SH-SY5Y (cell line): ENCODE measurements around the gene CNTN6.

Source experiments
- GATA2 ChIP-seq: IDR thresholded peaks from 2 replicates; pipeline ENCODE4 v1.6.1; 2011; ENCODE audit warnings: mild to moderate bottlenecking, low read depth, low read length
- GATA3 ChIP-seq: IDR thresholded peaks from 2 replicates; pipeline ENCODE4 v1.6.1; 2011; ENCODE audit warnings: low read depth, mild to moderate bottlenecking, low read length, moderate library complexity

CNTN6 gene

DNA sequence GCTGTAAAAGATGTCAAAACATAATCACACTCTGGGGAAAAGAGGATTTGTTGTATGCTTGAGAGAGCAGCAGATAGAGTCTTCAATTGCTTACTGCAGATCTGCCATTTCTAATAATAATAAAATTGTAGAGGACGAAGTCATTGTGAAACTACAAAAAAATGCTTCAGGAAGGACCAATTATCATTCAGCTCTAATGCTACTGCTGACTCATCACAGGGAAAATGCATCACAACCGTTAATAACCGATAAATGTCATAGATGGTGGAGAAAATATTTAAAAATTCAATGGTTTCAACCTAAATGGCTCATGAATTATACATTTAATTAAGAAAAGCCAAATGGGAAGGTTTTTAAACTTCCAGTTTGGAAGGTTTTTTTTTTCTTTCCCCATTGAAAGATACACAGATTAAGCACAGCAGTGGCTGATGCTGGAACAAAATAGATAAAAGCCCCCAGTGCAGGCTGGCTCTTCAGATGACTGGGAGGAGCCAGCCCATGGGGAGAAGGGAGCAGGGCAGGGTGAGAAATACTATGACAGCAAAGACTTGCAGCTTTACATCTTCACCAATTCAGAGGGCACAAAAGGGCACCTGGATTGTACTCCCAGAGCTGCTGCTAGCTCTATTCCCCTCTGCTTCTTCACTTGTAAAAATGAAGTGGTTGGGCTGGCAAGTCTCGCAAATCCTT, 196.1 kb downstream of the CNTN6 start:
- TF ChIP-seq GATA2 (no peak), GATA3 (no peak)

GRCh38 chr3:1292571-1293071, 199.8 kb downstream of the CNTN6 start:
- TF ChIP-seq GATA2 (no peak), GATA3 (no peak)

GRCh38 chr3:1294586-1294985, 201.8 kb downstream of the CNTN6 start:
- TF ChIP-seq GATA2 = no peak

DNA sequence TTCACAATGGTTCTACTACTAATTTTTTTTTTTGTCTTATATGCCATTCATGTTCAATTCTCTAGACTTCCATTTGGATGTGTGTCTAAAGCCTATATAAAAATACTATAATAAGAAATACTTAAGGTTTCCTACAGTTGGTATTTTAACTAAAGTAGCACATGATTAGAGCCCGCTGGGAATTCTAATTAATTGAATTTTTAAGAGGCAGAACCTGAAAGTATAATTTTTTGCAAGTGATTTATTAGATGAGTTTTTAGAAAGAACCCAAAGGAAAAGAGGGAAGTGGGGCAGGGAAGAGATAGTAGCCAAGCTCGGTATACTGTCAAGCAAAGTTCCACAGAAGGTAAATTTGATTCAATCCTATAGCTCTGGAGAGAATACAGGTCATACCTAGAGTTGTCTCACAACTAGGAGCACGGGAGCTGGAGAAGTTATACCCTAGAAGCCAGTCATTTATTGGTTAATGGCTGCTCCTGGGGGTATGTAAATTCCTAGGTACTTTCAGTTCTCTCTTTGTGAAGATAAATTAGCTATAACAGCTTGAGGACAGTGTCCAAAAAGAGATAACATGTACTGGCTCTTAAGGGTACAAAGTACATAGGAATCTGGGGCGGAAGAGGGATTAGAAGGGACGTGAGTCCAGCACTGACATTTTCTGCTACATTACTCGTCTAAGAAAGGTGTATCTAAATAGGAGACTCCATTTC, 225.6 kb downstream of the CNTN6 start:
- TF ChIP-seq GATA2 = no peak
- TF ChIP-seq GATA3 = no peak

DNA sequence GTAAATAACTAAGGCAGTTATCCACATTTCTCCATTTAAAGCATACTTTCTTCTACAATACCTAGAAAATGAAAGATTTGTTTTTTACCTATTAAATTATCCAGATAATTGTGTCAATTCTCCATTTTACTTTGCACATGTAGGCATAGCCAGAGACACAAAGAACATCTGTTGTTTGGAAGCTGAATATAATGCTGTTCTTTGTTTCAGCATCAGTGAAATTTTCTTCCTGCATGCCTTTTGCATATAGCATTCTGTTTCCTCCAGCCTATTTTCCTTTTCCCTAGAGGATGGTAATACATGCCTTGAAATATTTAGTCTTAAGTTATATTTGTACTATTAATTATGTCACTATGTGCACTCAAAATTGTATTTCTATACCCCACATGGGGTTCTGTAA, 233.7 kb downstream of the CNTN6 start:
- no peak for TF ChIP-seq GATA2
- no peak for TF ChIP-seq GATA3

- TF ChIP-seq GATA3 = no peak
- no peak for TF ChIP-seq GATA2
Measured at GRCh38 chr3:1330107-1330506, 237.3 kb downstream of the CNTN6 start.

DNA sequence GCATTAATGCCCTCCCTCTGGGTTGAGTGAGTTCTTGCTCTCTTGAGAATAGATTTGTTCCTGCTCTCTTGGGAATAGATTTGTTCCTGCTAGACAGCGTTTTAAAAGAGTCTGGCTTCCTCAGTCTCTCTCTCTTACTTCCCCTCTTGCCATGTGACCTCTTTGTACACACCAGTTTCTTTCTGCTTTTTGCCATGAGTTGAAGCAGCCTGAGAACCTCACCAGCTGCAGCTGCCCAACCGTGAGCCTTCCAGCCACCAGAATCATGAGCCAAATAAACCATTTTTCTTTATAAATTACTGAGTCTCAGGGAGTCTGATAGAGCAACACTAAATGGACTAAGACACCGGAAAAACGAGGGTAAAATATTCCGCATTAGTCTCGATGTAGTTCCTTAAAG, 253.6 kb downstream of the CNTN6 start:
- TF ChIP-seq GATA3 (no peak), GATA2 (no peak)

DNA sequence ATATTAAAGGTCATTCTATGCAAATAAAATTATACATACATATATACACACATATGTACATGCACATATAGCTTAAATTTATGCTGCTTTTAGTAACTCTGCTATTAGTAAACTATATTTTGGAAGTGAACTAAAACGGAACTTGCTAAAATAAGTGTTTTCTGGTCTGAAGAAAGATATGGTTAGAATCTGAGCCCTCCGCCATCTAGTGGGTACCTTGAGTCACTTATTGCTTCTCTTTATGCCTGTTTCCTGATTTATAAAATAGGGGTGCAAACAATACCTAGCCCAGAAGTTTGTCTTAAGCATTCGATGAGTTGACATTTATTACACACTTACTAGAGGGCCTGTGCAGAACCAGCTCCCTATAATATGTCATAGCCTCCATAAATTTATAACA, 255.7 kb downstream of the CNTN6 start:
- TF ChIP-seq GATA2 (no peak), GATA3 (no peak)

GRCh38 chr3:1350885-1351284, 258.1 kb downstream of the CNTN6 start:
- TF ChIP-seq GATA2 (no peak), GATA3 (no peak)

DNA sequence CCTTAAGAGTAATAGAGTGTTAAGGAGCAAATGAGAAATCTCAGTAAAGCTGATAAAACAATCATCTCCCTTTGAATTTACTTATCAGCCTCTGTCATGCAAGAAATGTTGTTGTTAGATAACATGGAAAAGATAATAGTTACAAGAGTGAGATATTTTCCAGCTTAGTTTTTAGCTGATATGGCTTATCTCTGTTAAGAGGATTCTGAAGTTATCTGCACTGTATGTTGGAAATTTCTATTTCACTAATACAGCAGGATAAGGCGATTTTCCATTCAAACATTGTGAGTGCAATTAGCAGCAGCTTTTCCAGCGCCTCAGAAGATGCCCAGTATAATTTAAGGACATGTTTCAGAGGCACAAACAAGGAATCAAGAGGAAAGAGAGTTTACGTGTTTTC, 262.9 kb downstream of the CNTN6 start:
- no peak for TF ChIP-seq GATA2
- TF ChIP-seq GATA3 = no peak

GRCh38 chr3:1356101-1356500, 263.3 kb downstream of the CNTN6 start:
- TF ChIP-seq GATA2 = no peak
- TF ChIP-seq GATA3 = no peak

DNA sequence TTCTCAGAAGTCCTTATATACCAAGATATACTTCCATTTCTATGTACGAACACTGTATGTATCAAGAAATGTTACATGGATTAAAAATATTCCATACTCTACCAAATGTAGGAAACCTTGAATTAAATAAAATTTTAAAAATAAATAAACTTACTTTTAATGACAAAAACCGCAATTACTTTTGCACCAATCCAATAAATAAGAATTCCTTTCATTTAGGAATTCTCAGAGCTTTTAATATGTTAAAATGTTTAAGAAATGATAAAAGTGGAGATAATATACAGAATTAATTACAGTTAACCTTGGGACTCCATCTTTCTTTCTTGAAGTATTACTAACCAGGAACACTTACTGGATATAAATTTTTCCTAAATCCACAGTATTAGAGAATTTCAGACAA, 272.7 kb downstream of the CNTN6 start:
- no peak for TF ChIP-seq GATA3
- TF ChIP-seq GATA2 = no peak

- TF ChIP-seq GATA3 = no peak
- TF ChIP-seq GATA2 = no peak
Measured at GRCh38 chr3:1374471-1374870, 281.6 kb downstream of the CNTN6 start.

GRCh38 chr3:1375145-1375544, 282.3 kb downstream of the CNTN6 start:
- TF ChIP-seq GATA2 (no peak), GATA3 (no peak)

GRCh38 chr3:1380926-1381646, 288.3 kb downstream of the CNTN6 start:
- TF ChIP-seq GATA3 = no peak
- no peak for TF ChIP-seq GATA2

GRCh38 chr3:1381647-1382036, 288.8 kb downstream of the CNTN6 start:
- no peak for TF ChIP-seq GATA3
- no peak for TF ChIP-seq GATA2
